Right lobe of liver (tissue), 6 donors: ENCODE data around the gene STXBP4. TPM values are rescaled to one million over a fixed set of nuclear protein-coding genes. Genes with fewer than 3 reads are reported as not detected.

Experiments used
- ATAC-seq, 4 donors: fragments of 200-7000 bp; cut with Tn5 transposase; one replicate each; pipeline ENCODE4 v1.9.1; 2020; ENCODE audit warnings: mild to moderate bottlenecking in 4 of 4, moderate library complexity in 4 of 4
- DNase-seq, 3 donors: peaks; one replicate each; pipeline ENCODE4 v3.0.0-alpha.2; 2020
- H3K27ac ChIP-seq, 3 donors: fragments of 200-600 bp; one replicate each; pipeline ENCODE4 v1.8.0; 2022
- H3K27me3 ChIP-seq, 2 donors: fragments of 200-600 bp; one replicate each; pipeline ENCODE4 v1.8.0; 2022
- H3K36me3 ChIP-seq, 4 donors: fragments of 200-600 bp; sonication (generic) in 1 of 4; one replicate each; pipeline versions ENCODE4 v1.5.1 to v1.8.0; 2017 to 2022; ENCODE audit warnings: control low read depth in 1 of 4
- H3K4me1 ChIP-seq, 4 donors: fragments of 200-600 bp; sonication (generic) in 1 of 4; one replicate each; pipeline versions ENCODE4 v1.5.1 to v1.8.0; 2017 to 2022; ENCODE audit warnings: control low read depth in 1 of 4
- H3K4me3 ChIP-seq, 3 donors: fragments of 200-600 bp; one replicate each; pipeline ENCODE4 v1.8.0; 2022
- H3K9me3 ChIP-seq, 4 donors: fragments of 200-600 bp; sonication (generic) in 1 of 4; one replicate each; pipeline versions ENCODE4 v1.5.1 to v1.8.0; 2017 to 2022; ENCODE audit warnings: control low read depth in 1 of 4
- POLR2A ChIP-seq: fragments of 450-650 bp; IDR thresholded peaks from one replicate; pipeline ENCODE4 v1.6.1; 2017; ENCODE audit warnings: antibody characterized with exemption, mild to moderate bottlenecking
- WGBS: methylation state at CpG from one replicate; pipeline ENCODE4 v1.1.6; 2018; ENCODE audit warnings: low coverage, low lambda C conversion rate; ENCODE audit not compliant: insufficient coverage; ENCODE audit errors: missing lambda C conversion rate; 5-methylcytosine and 5-hydroxymethylcytosine counted together
- intact Hi-C, 2 donors: fragments of 100-400 bp; cut with DNase I; formaldehyde crosslinking; loops; one replicate each; pipeline versions ENCODE4 v1.11.2 to v1.14.1; 2022
- total RNA-seq, 6 experiments: library from RNA; depleted of rRNA in 2 of 6; stranded (reverse); fragments of >200 nt in 2 of 6; fragmentation: NEBNext Ultra II Directional in 3 of 6; extraction: Animal tissue kit (Norgen Biotek cat#: 25700) in 3 of 6; gene quantifications; one replicate each; pipeline versions ENCODE4 v1.1.0 to v1.2.4, GENCODE V29; 2016 to 2023
- TF ChIP-seq, protein P1 (sequence below), 4 donors: fragments of 200-600 bp in 3 of 4; fragments of 450-650 bp in 1 of 4; IDR thresholded peaks; one replicate each; pipeline versions ENCODE4 v1.5.1 to v1.8.0; 2016 to 2022; ENCODE audit warnings: antibody characterized with exemption in 4 of 4, mild to moderate bottlenecking in 2 of 4
- donor health status: DM: no; HTN: yes; CAD: no.
- donor health status: DM: no; HTN: no; CAD: no.
- donor health status: DM: no; HTN: no; CAD: no.
- donor health status: DM: no; HTN: yes; CAD: no.
- donor health status: DM: no; HTN: yes; CAD: no.

The STXBP4 gene
- total RNA-seq, 6 experiments from 2014 or later = 2.2 to 14.8 (median 3.7) TPM

DNA sequence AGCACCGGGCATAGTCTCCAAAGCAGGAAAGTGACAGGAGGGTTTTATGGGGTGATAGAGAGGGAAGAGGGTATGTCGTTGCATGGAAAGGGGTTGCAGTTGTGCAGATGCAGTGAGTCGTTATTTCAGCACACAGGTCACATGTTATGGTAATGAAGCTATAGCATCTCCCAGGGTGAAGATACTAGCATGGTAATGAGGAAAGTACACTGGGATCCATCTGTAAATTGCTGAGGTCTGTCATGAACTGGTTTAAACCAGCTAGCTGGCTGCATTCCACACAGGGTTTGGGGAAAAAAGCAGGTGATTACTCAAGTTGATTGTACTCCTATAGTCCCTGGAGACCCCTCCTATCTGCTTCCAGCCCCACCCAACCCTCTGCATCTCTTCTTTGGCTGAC lies 11.8 kb upstream of the STXBP4 start:
- Histone ChIP-seq H3K4me3 (no peak overlapping the region), H3K27me3 (no peaks in the 10 kb centered on the region), H3K4me1 (no peaks in the 10 kb centered on the region), H3K36me3 (peaks cover 0 to 55% (median 9%) of the 10 kb centered on the region in 4 donors), H3K9me3 (no peaks in the 10 kb centered on the region), H3K27ac (no peak overlapping the region)
- no peak for DNase-seq
- no peak for ATAC-seq
- intact Hi-C loops = no loop called here
- no peak for TF ChIP-seq POLR2A
- TF ChIP-seq, protein P1, sequence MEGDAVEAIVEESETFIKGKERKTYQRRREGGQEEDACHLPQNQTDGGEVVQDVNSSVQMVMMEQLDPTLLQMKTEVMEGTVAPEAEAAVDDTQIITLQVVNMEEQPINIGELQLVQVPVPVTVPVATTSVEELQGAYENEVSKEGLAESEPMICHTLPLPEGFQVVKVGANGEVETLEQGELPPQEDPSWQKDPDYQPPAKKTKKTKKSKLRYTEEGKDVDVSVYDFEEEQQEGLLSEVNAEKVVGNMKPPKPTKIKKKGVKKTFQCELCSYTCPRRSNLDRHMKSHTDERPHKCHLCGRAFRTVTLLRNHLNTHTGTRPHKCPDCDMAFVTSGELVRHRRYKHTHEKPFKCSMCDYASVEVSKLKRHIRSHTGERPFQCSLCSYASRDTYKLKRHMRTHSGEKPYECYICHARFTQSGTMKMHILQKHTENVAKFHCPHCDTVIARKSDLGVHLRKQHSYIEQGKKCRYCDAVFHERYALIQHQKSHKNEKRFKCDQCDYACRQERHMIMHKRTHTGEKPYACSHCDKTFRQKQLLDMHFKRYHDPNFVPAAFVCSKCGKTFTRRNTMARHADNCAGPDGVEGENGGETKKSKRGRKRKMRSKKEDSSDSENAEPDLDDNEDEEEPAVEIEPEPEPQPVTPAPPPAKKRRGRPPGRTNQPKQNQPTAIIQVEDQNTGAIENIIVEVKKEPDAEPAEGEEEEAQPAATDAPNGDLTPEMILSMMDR (IDR thresholded peaks at IDR 0.05) = no peak
- 81% methylated on average over 2 of the region's 3 CpGs for WGBS

DNA sequence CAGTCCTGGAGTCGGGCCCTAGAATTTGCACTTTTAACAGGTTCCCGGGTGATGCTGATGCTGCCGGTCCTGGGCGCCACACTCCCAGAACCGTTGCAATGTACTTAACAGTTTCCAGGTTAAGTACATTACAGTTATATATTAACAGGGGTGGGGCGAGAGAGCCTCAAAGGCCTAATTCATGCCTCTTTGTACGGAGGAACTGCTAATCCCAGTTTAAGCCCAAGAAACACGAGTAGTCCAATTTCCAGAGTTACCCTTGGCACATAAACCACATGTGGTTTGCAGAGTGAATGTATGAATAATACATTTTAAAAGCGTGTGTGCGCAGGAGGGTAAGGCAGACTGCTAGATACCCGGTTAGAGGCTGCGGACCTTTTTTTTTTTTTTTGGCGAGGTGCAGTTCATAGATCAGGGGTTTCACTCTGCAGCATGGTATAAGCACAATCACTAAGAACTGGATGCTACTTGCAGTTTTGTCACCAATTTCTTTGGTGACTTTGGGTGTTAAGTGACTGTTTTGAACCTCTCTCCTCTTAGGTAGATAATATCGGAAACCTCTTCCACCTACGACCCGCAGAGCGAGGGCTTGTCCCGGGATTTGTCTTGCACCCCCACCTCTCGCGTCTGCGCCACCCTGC lies 824 bp upstream of the STXBP4 start:
- Histone ChIP-seq H3K27me3 (no peaks in the 10 kb centered on the region), H3K4me3 (peak overlapping the region; percentile 77 to 83 (median 80)), H3K9me3 (no peaks in the 10 kb centered on the region), H3K36me3 (peaks cover 0 to 16% (median 9%) of the 10 kb centered on the region in 4 donors), H3K4me1 (peaks cover 0 to 30% (median 0%) of the 10 kb centered on the region in 4 donors), H3K27ac (peak overlapping the region in 2 of 3 donors; percentile 74 to 78)
- DNase-seq (peak in 2 of 3 donors; percentile 24 to 48), ATAC-seq (peak; percentile 22 to 44 (median 30))
- 2% methylated on average over 21 of the region's 21 CpGs for WGBS
- intact Hi-C loops = no loop called here
- TF ChIP-seq POLR2A = no peak
- TF ChIP-seq, protein P1 (IDR thresholded peaks at IDR 0.05) = no peak

DNA sequence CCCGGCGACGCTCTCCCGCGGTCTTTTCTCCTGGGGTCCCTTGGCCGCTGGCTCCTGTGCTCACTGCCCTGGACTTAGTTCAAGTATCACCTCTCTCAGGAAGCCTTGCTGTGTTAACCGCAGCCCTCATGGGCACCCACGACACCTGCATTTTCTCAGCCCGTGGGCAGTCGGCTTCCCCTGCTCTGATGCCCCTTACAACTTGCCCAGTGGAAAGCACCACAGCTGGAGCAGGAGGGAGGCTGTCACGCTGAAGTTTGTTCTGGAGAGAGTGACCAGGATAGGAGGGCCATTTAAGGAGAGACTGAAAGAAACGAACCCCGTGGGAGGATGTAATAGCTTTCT lies 395 bp downstream of the STXBP4 start:
- DNase-seq = no peak
- intact Hi-C loops = no loop called here

DNA sequence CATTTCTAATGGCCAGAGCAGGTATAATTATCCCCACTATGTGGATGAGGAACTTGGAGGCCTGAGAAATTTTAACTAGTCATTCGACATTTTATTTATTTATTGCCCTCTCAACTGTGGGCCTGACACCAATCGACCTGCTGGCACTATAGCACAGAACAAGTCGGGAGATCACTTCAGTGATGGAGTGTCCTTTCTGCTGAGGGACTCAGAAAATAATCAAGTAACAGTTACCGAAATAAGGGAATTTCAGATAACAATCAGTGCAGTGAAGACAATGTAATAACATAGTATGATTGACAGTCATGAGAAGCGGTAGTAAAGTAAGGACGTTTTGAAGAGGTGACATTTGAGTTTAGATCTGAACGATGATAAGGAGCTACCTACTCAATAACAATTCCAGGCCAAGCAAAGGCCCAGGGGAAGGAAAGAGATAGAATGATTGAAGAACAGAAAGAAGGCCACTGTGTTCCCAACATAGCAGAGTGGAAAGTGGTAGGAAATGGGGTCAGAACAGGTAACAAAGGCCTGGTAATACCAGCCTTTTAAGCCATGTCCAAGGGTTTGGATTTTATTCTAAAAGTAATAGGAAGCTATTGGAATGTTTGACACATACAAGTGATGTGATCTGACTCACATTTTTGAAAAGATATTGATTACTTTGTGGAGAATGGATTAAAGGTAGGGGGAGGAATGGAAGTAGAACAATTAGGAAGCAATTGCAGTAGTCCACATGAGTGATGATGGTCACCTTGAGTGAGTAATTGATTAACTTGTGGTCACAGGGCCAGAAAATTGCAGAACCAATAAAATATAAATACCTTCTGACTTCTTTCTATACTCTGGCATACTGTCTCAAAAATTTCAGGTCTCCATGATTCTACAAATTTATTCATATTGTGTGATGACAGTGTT lies 1.4 kb downstream of the STXBP4 start:
- Histone ChIP-seq H3K9me3 (no peaks in the 10 kb centered on the region), H3K27ac (peak overlapping the region in 2 of 3 donors; percentile 64 to 74), H3K4me3 (peak overlapping the region in 2 of 3 donors; percentile 77 to 80), H3K27me3 (no peaks in the 10 kb centered on the region), H3K36me3 (no peaks in the 10 kb centered on the region), H3K4me1 (peaks cover 0 to 30% (median 0%) of the 10 kb centered on the region in 4 donors)
- no peak for DNase-seq
- ATAC-seq = no peak
- intact Hi-C loops = no loop called here
- TF ChIP-seq, protein P1 (IDR thresholded peaks at IDR 0.05) = no peak
- no peak for TF ChIP-seq POLR2A
- 29% methylated on average over 7 of the region's 7 CpGs for WGBS

More for the DNA sequence above, 395 bp downstream of the STXBP4 start:
- peaks cover 0 to 30% (median 0%) of the 10 kb centered on the region in 4 donors for H3K4me1 ChIP-seq
- WGBS = 3% methylated on average over 13 of the region's 13 CpGs
- peak overlapping the region; percentile 64 to 78 (median 74) for H3K27ac ChIP-seq
- peak; percentile 48 to 67 (median 50) for ATAC-seq
- peak overlapping the region; percentile 77 to 83 (median 80) for H3K4me3 ChIP-seq
- H3K36me3 ChIP-seq = peaks cover 0 to 6% (median 2%) of the 10 kb centered on the region in 4 donors
- no peak for TF ChIP-seq POLR2A
- TF ChIP-seq, protein P1 (IDR thresholded peaks at IDR 0.05) = no peak
- H3K9me3 ChIP-seq = no peaks in the 10 kb centered on the region
- no peaks in the 10 kb centered on the region for H3K27me3 ChIP-seq
